NCI-H524 (cell line): ENCODE results near the gene CFAP90.
A peak's percentile ranks its signal among the peaks of the same experiment; 100 is the strongest.

ENCODE experiments used
- DNase-seq, 2 experiments: peaks; one replicate each; lab custom pipeline; 2025; lab: John Stamatoyannopoulos, UW

CFAP90 gene

GRCh38 chr5:7850395-7851239 is at the start of gene CFAP90:
TSS of gene CFAP90 (minus strand) at chr5:7851133. CDS start at chr5:7851021, 112 bp downstream.
- peak; percentile 54 to 78 for DNase-seq

- DNase-seq, result peak; percentile 19 to 61
Measured at GRCh38 chr5:7897014-7897600, 46.2 kb upstream of the CFAP90 start.

- DNase-seq, result no peak
Measured at GRCh38 chr5:7894860-7895259, 43.9 kb upstream of the CFAP90 start.

GRCh38 chr5:7894439-7894838 is 43.5 kb upstream of the CFAP90 start:
- no peak for DNase-seq

- DNase-seq, result no peak
Measured at GRCh38 chr5:7888901-7889300, 38.0 kb upstream of the CFAP90 start.

GRCh38 chr5:7886849-7887475 is 36.0 kb upstream of the CFAP90 start:
- peak in 1 of 2 experiments; percentile 63 for DNase-seq

GRCh38 chr5:7884491-7885267 is 33.7 kb upstream of the CFAP90 start:
- peak in 1 of 2 experiments; percentile 28 for DNase-seq

- DNase-seq, result no peak
Measured at GRCh38 chr5:7882926-7883325, 32.0 kb upstream of the CFAP90 start.

- no peak for DNase-seq
Measured at GRCh38 chr5:7881816-7882215, 30.9 kb upstream of the CFAP90 start.

- DNase-seq, result no peak
Measured at GRCh38 chr5:7881091-7881490, 30.2 kb upstream of the CFAP90 start.

GRCh38 chr5:7878381-7878873 is 27.5 kb upstream of the CFAP90 start:
- DNase-seq, result no peak

GRCh38 chr5:7877851-7878250 is 26.9 kb upstream of the CFAP90 start:
- no peak for DNase-seq

GRCh38 chr5:7876867-7877266 is 25.9 kb upstream of the CFAP90 start:
- no peak for DNase-seq

- DNase-seq, result no peak
Measured at GRCh38 chr5:7875151-7875550, 24.2 kb upstream of the CFAP90 start.

GRCh38 chr5:7874639-7875038 is 23.7 kb upstream of the CFAP90 start:
- DNase-seq, result no peak

GRCh38 chr5:7873216-7873615 is 22.3 kb upstream of the CFAP90 start:
- no peak for DNase-seq

GRCh38 chr5:7872517-7873130 is 21.7 kb upstream of the CFAP90 start:
- DNase-seq, result no peak

GRCh38 chr5:7871653-7872052 is 20.7 kb upstream of the CFAP90 start:
- no peak for DNase-seq

GRCh38 chr5:7869474-7870136 is 18.7 kb upstream of the CFAP90 start:
- peak in 1 of 2 experiments; percentile 46 for DNase-seq

- peak; percentile 95 to 98 for DNase-seq
Measured at GRCh38 chr5:7868773-7869473, 18.0 kb upstream of the CFAP90 start, which contains the start of the genes FASTKD3 and MTRR. TSS of gene FASTKD3 (minus strand) at chr5:7869031. CDS start at chr5:7868083, 948 bp downstream. TSS of gene MTRR (plus strand) at chr5:7869148. CDS start at chr5:7870795, 1,647 bp downstream.
